Neural progenitor cell (in vitro differentiated cells): ENCODE data around the gene ACO2. TPM values are rescaled to one million over a fixed set of nuclear protein-coding genes. Genes with fewer than 3 reads are reported as not detected.
A peak's percentile ranks its signal among the peaks of the same experiment; 100 is the strongest.

Experiments used
- DNase-seq: peaks from one replicate; pipeline ENCODE4 v3.0.0-alpha.2; 2016; ENCODE audit warnings: low spot score
- H2AFZ ChIP-seq: fragments of 200-600 bp; sonication (generic); replicated peaks from 2 replicates; pipeline ENCODE4 v1.6.1; 2016; ENCODE audit warnings: antibody characterized with exemption
- H3F3A ChIP-seq: fragments of 200-600 bp; sonication (generic); 2 replicates; pipeline ENCODE4 v1.6.1; 2016; ENCODE audit warnings: antibody characterized with exemption, low read depth
- H3K27ac ChIP-seq: fragments of 200-600 bp; sonication (generic); 2 replicates; pipeline ENCODE4 v1.5.1; 2016; ENCODE audit warnings: mild to moderate bottlenecking
- H3K27me3 ChIP-seq: fragments of 200-600 bp; sonication (generic); 2 replicates; pipeline ENCODE4 v1.6.1; 2016; ENCODE audit warnings: mild to moderate bottlenecking, moderate library complexity
- H3K36me3 ChIP-seq: fragments of 200-600 bp; sonication (generic); 2 replicates; pipeline ENCODE4 v1.5.1; 2016
- H3K4me1 ChIP-seq: fragments of 200-600 bp; sonication (generic); 2 replicates; pipeline ENCODE4 v1.6.1; 2016; ENCODE audit warnings: mixed run types
- H3K4me2 ChIP-seq: fragments of 200-600 bp; sonication (generic); 2 replicates; pipeline ENCODE4 v1.6.1; 2016
- H3K4me3 ChIP-seq: fragments of 200-600 bp; sonication (generic); 2 replicates; pipeline ENCODE4 v1.5.1; 2016
- H3K79me2 ChIP-seq: fragments of 200-600 bp; sonication (generic); 2 replicates; pipeline ENCODE4 v1.6.1; 2016; ENCODE audit warnings: low read depth
- H3K9ac ChIP-seq: fragments of 200-600 bp; sonication (generic); 2 replicates; pipeline ENCODE4 v1.6.1; 2016
- H3K9me3 ChIP-seq: fragments of 200-600 bp; sonication (generic); 2 replicates; pipeline ENCODE4 v1.5.1; 2016; ENCODE audit warnings: low read depth
- H4K20me1 ChIP-seq: fragments of 200-600 bp; sonication (generic); 2 replicates; pipeline ENCODE4 v1.6.1; 2016; ENCODE audit warnings: low read depth
- H3K27ac Mint-ChIP-seq: 3 replicates; pipeline ENCODE4 v1.8.0; 2021; ENCODE audit warnings: mixed read lengths
- H3K27me3 Mint-ChIP-seq: 2 replicates; pipeline ENCODE4 v1.8.0; 2022; ENCODE audit warnings: low read depth, mild to moderate bottlenecking, inconsistent platforms, moderate library complexity, mixed read lengths; ENCODE audit not compliant: insufficient read depth
- H3K36me3 Mint-ChIP-seq: 3 replicates; pipeline ENCODE4 v1.8.0; 2021; ENCODE audit warnings: mixed read lengths
- H3K4me1 Mint-ChIP-seq: 3 replicates; pipeline ENCODE4 v1.8.0; 2021; ENCODE audit warnings: mixed read lengths
- H3K4me3 Mint-ChIP-seq: 3 replicates; pipeline ENCODE4 v1.8.0; 2021; ENCODE audit warnings: mild to moderate bottlenecking, moderate library complexity, mixed read lengths
- H3K9me3 Mint-ChIP-seq: 3 replicates; pipeline ENCODE4 v1.8.0; 2020; ENCODE audit warnings: mixed read lengths
- CTCF ChIP-seq: fragments of 200-600 bp; sonication (generic); IDR thresholded peaks from 2 replicates; pipeline ENCODE4 v1.5.1; 2017; ENCODE audit warnings: antibody characterized with exemption, mild to moderate bottlenecking
- EZH2 ChIP-seq: fragments of 200-600 bp; sonication (generic); IDR thresholded peaks from 2 replicates; pipeline ENCODE4 v1.6.1; 2017; ENCODE audit warnings: antibody characterized with exemption, mild to moderate bottlenecking, moderate library complexity
- EZH2phosphoT487 ChIP-seq: fragments of 200-600 bp; sonication (generic); IDR thresholded peaks from 2 replicates; pipeline ENCODE4 v1.6.1; 2017; ENCODE audit warnings: antibody characterized with exemption
- total RNA-seq: library from RNA; depleted of rRNA; stranded (reverse); fragments of >200 nt; gene quantifications from 2 replicates; pipeline ENCODE4 v1.2.3, GENCODE V29; 2015; ENCODE audit warnings: low replicate concordance

Gene ACO2
- total RNA-seq, 1 donor from 2014 or later, result 36.6 TPM

- Mint-ChIP-seq H3K4me3 (no peak overlapping the region), H3K9me3 (no peaks in the 10 kb centered on the region), H3K27ac (peak overlapping the region; percentile 17), H3K36me3 (peaks cover 21% of the 10 kb centered on the region), H3K4me1 (peaks cover 2% of the 10 kb centered on the region), H3K27me3 (peaks cover 4% of the 10 kb centered on the region)
- Histone ChIP-seq H3K9ac (no peak overlapping the region), H3K4me2 (no peak overlapping the region), H3F3A (peaks cover 14% of the 10 kb centered on the region), H2AFZ (no peak overlapping the region), H3K4me1 (no peaks in the 10 kb centered on the region), H3K36me3 (no peaks in the 10 kb centered on the region), H3K4me3 (no peak overlapping the region), H3K27me3 (no peaks in the 10 kb centered on the region), H3K79me2 (no peaks in the 10 kb centered on the region), H3K27ac (no peak overlapping the region), H3K9me3 (no peaks in the 10 kb centered on the region), H4K20me1 (peaks cover 4% of the 10 kb centered on the region)
- TF ChIP-seq CTCF, result peak; percentile 78
- no peak for TF ChIP-seq EZH2phosphoT487
- DNase-seq, result peak; percentile 47
Observed at GRCh38 chr22:41526830-41527799, 58.2 kb downstream of the ACO2 start.

- H3K27me3 ChIP-seq, result no peaks in the 10 kb centered on the region
- Mint-ChIP-seq H3K9me3 (no peaks in the 10 kb centered on the region), H3K4me3 (no peak overlapping the region), H3K36me3 (peaks cover 16% of the 10 kb centered on the region), H3K27ac (no peak overlapping the region), H3K4me1 (no peaks in the 10 kb centered on the region), H3K27me3 (peaks cover 4% of the 10 kb centered on the region)
- H3K27ac ChIP-seq, result no peak overlapping the region
- no peaks in the 10 kb centered on the region for H3K9me3 ChIP-seq
- no peak overlapping the region for H3K4me3 ChIP-seq
- no peak overlapping the region for H3K4me2 ChIP-seq
- no peak overlapping the region for H3K9ac ChIP-seq
- H3K36me3 ChIP-seq, result no peaks in the 10 kb centered on the region
- H4K20me1 ChIP-seq, result peaks cover 12% of the 10 kb centered on the region
- no peaks in the 10 kb centered on the region for H3K4me1 ChIP-seq
- no peak overlapping the region for H2AFZ ChIP-seq
- no peak for DNase-seq
- H3K79me2 ChIP-seq, result peaks cover 9% of the 10 kb centered on the region
- H3F3A ChIP-seq, result peaks cover 14% of the 10 kb centered on the region
- no peak for TF ChIP-seq EZH2phosphoT487
- no peak for TF ChIP-seq EZH2
- no peak for TF ChIP-seq CTCF
Observed at GRCh38 chr22:41528132-41528766, 59.3 kb downstream of the ACO2 start.

DNA sequence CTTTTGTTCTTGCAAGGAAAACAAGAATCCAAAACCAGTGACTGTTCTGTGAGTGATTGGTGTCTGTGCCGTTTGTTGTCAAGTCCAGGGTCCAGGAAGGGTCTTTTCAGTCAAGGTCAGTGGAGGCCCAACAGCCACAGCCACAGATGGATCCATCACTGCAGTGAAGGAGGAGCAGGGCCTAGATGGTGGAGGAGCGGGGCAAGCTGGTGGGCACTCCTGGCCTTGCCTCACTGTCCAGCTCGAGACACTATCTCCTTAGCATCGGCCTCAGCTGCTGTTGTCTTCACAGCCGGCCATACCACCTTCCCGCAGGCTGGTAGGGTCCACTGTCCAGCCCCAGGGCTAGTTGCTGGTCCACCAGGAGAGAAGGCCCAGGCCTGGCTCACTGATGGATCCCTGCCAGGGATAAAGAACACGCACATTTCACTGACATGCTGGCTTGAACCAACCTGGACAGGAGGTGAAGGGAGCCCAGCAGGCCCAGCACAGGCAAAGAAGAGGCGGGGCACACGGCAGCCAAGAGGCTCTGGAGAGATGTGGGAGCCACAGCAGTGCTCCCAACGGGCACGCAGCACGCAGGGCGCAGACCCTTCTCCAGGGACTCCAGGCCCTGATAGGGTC, 60.1 kb downstream of the ACO2 start:
- Mint-ChIP-seq H3K27ac (no peak overlapping the region), H3K36me3 (peaks cover 16% of the 10 kb centered on the region)

More for the DNA sequence above, 60.1 kb downstream of the ACO2 start:
- Histone ChIP-seq H3K4me3 (no peak overlapping the region), H3K36me3 (no peaks in the 10 kb centered on the region), H3K27me3 (no peaks in the 10 kb centered on the region), H3K9me3 (no peaks in the 10 kb centered on the region), H3K79me2 (peaks cover 9% of the 10 kb centered on the region), H4K20me1 (peaks cover 20% of the 10 kb centered on the region), H3K27ac (no peak overlapping the region), H3K4me2 (no peak overlapping the region), H2AFZ (no peak overlapping the region), H3K9ac (no peak overlapping the region), H3F3A (peaks cover 11% of the 10 kb centered on the region), H3K4me1 (no peaks in the 10 kb centered on the region)
- no peak for DNase-seq
- peaks cover 2% of the 10 kb centered on the region for H3K27me3 Mint-ChIP-seq
- H3K4me1 Mint-ChIP-seq, result no peaks in the 10 kb centered on the region
- H3K4me3 Mint-ChIP-seq, result no peak overlapping the region
- no peaks in the 10 kb centered on the region for H3K9me3 Mint-ChIP-seq
- TF ChIP-seq EZH2 (no peak), CTCF (no peak)
